ENCODE results near the gene ZNF780B. TPM values are rescaled to one million over a fixed set of nuclear protein-coding genes. Genes with fewer than 3 reads are reported as not detected.

ZNF780B gene
- polyA plus RNA-seq (2013, experiment 1 of 4): 13.8 TPM
- polyA plus RNA-seq (2013, experiment 2 of 4): 15.2 TPM
- 10.6 TPM for polyA plus RNA-seq (2013, experiment 3 of 4)
- polyA plus RNA-seq (2013, experiment 4 of 4): 9.8 TPM

- no peaks in the 10 kb centered on the region for H3K4me1 ChIP-seq (ENCODE audit: control insufficient read depth, insufficient read depth, low read length)
- 0 to 2% methylated on average over 38 to 41 of the region's 41 CpGs for WGBS, 2 experiments
- H3K36me3 ChIP-seq (ENCODE audit: control insufficient read depth, insufficient read depth, low read length): no peaks in the 10 kb centered on the region
- H3K9me3 ChIP-seq (ENCODE audit: control insufficient read depth, low read length): no peaks in the 10 kb centered on the region
- no peak within 1 kb of the TSS for H3K27ac ChIP-seq (ENCODE audit: insufficient read depth, low read depth, low read length, poor library complexity, severe bottlenecking)
- H3K27me3 ChIP-seq (ENCODE audit: control insufficient read depth, insufficient read depth, low read length, poor library complexity, severe bottlenecking): no peaks in the 10 kb centered on the region
- H3K4me3 ChIP-seq (ENCODE audit: insufficient read depth, low read depth, low read length): peak within 1 kb of the TSS; percentile 86
Measured at GRCh38 chr19:40055832-40056504, at the start of gene ZNF780B. Gene ZNF780B (minus strand): TSS chr19:40056231. CDS start chr19:40050332, 5,899 bp downstream.

GRCh38 chr19:40104754-40105153, 48.7 kb upstream of the ZNF780B start:
- 36% methylated on average over 1 of the region's 1 CpG; no CpG with 5 or more reads in 1 of the 2 experiments for WGBS, 2 experiments

GRCh38 chr19:40103600-40103999, 47.6 kb upstream of the ZNF780B start:
- 91 to 92% methylated on average over 4 of the region's 4 CpGs for WGBS, 2 experiments
- H3K27me3 ChIP-seq (ENCODE audit: control insufficient read depth, insufficient read depth, low read length, poor library complexity, severe bottlenecking): no peaks in the 10 kb centered on the region
- H3K4me1 ChIP-seq (ENCODE audit: control insufficient read depth, insufficient read depth, low read length): no peaks in the 10 kb centered on the region
- no peaks in the 10 kb centered on the region for H3K9me3 ChIP-seq (ENCODE audit: control insufficient read depth, low read length)
- H3K36me3 ChIP-seq (ENCODE audit: control insufficient read depth, insufficient read depth, low read length): no peaks in the 10 kb centered on the region
- no peak overlapping the region for H3K27ac ChIP-seq (ENCODE audit: insufficient read depth, low read depth, low read length, poor library complexity, severe bottlenecking)
- no peak overlapping the region for H3K4me3 ChIP-seq (ENCODE audit: insufficient read depth, low read depth, low read length)

More at GRCh38 chr19:40104754-40105153, 48.7 kb upstream of the ZNF780B start:
- Histone ChIP-seq H3K36me3 (ENCODE audit: control insufficient read depth, insufficient read depth, low read length) (no peaks in the 10 kb centered on the region), H3K27ac (ENCODE audit: insufficient read depth, low read depth, low read length, poor library complexity, severe bottlenecking) (no peak overlapping the region), H3K9me3 (ENCODE audit: control insufficient read depth, low read length) (no peaks in the 10 kb centered on the region), H3K4me1 (ENCODE audit: control insufficient read depth, insufficient read depth, low read length) (no peaks in the 10 kb centered on the region), H3K4me3 (ENCODE audit: insufficient read depth, low read depth, low read length) (no peak overlapping the region), H3K27me3 (ENCODE audit: control insufficient read depth, insufficient read depth, low read length, poor library complexity, severe bottlenecking) (no peaks in the 10 kb centered on the region)

- WGBS, 2 experiments: 71 to 80% methylated on average over 1 of the region's 1 CpG
- Histone ChIP-seq H3K9me3 (ENCODE audit: control insufficient read depth, low read length) (no peaks in the 10 kb centered on the region), H3K36me3 (ENCODE audit: control insufficient read depth, insufficient read depth, low read length) (no peaks in the 10 kb centered on the region), H3K4me3 (ENCODE audit: insufficient read depth, low read depth, low read length) (no peak overlapping the region), H3K27ac (ENCODE audit: insufficient read depth, low read depth, low read length, poor library complexity, severe bottlenecking) (no peak overlapping the region), H3K4me1 (ENCODE audit: control insufficient read depth, insufficient read depth, low read length) (no peaks in the 10 kb centered on the region), H3K27me3 (ENCODE audit: control insufficient read depth, insufficient read depth, low read length, poor library complexity, severe bottlenecking) (no peaks in the 10 kb centered on the region)
Measured at GRCh38 chr19:40101813-40102212, 45.8 kb upstream of the ZNF780B start.

- no peak overlapping the region for H3K27ac ChIP-seq (ENCODE audit: insufficient read depth, low read depth, low read length, poor library complexity, severe bottlenecking)
- H3K36me3 ChIP-seq (ENCODE audit: control insufficient read depth, insufficient read depth, low read length): no peaks in the 10 kb centered on the region
- H3K9me3 ChIP-seq (ENCODE audit: control insufficient read depth, low read length): no peaks in the 10 kb centered on the region
- 92 to 96% methylated on average over 1 of the region's 1 CpG for WGBS, 2 experiments
- no peak overlapping the region for H3K4me3 ChIP-seq (ENCODE audit: insufficient read depth, low read depth, low read length)
- no peaks in the 10 kb centered on the region for H3K27me3 ChIP-seq (ENCODE audit: control insufficient read depth, insufficient read depth, low read length, poor library complexity, severe bottlenecking)
- peaks cover 6% of the 10 kb centered on the region for H3K4me1 ChIP-seq (ENCODE audit: control insufficient read depth, insufficient read depth, low read length)
Measured at GRCh38 chr19:40093416-40093815, 37.4 kb upstream of the ZNF780B start.

GRCh38 chr19:40091205-40092129, 35.4 kb upstream of the ZNF780B start:
- peaks cover 6% of the 10 kb centered on the region for H3K4me1 ChIP-seq (ENCODE audit: control insufficient read depth, insufficient read depth, low read length)
- H3K4me3 ChIP-seq (ENCODE audit: insufficient read depth, low read depth, low read length): peak overlapping the region; percentile 78
- no peak overlapping the region for H3K27ac ChIP-seq (ENCODE audit: insufficient read depth, low read depth, low read length, poor library complexity, severe bottlenecking)
- WGBS, 2 experiments: 71 to 76% methylated on average over 6 to 10 of the region's 10 CpGs
- no peaks in the 10 kb centered on the region for H3K36me3 ChIP-seq (ENCODE audit: control insufficient read depth, insufficient read depth, low read length)
- H3K9me3 ChIP-seq (ENCODE audit: control insufficient read depth, low read length): no peaks in the 10 kb centered on the region
- H3K27me3 ChIP-seq (ENCODE audit: control insufficient read depth, insufficient read depth, low read length, poor library complexity, severe bottlenecking): no peaks in the 10 kb centered on the region

GRCh38 chr19:40090241-40091204, 34.5 kb upstream of the ZNF780B start, which contains the start of gene ZNF780A:
Gene ZNF780A (minus strand): TSS chr19:40090943. CDS start chr19:40084753, 6,190 bp downstream.
- Histone ChIP-seq H3K36me3 (ENCODE audit: control insufficient read depth, insufficient read depth, low read length) (no peaks in the 10 kb centered on the region), H3K4me3 (ENCODE audit: insufficient read depth, low read depth, low read length) (peak within 1 kb of the TSS; percentile 78), H3K27me3 (ENCODE audit: control insufficient read depth, insufficient read depth, low read length, poor library complexity, severe bottlenecking) (no peaks in the 10 kb centered on the region), H3K9me3 (ENCODE audit: control insufficient read depth, low read length) (no peaks in the 10 kb centered on the region), H3K27ac (ENCODE audit: insufficient read depth, low read depth, low read length, poor library complexity, severe bottlenecking) (peak within 1 kb of the TSS; percentile 75), H3K4me1 (ENCODE audit: control insufficient read depth, insufficient read depth, low read length) (peaks cover 6% of the 10 kb centered on the region)
- whole genome bisulfite sequencing, 2 experiments: 0 to 1% methylated on average over 47 of the region's 47 CpGs

GRCh38 chr19:40089462-40089861, 33.4 kb upstream of the ZNF780B start:
- H3K9me3 ChIP-seq (ENCODE audit: control insufficient read depth, low read length): no peaks in the 10 kb centered on the region
- H3K36me3 ChIP-seq (ENCODE audit: control insufficient read depth, insufficient read depth, low read length): no peaks in the 10 kb centered on the region
- no peaks in the 10 kb centered on the region for H3K27me3 ChIP-seq (ENCODE audit: control insufficient read depth, insufficient read depth, low read length, poor library complexity, severe bottlenecking)
- no peak overlapping the region for H3K27ac ChIP-seq (ENCODE audit: insufficient read depth, low read depth, low read length, poor library complexity, severe bottlenecking)
- H3K4me1 ChIP-seq (ENCODE audit: control insufficient read depth, insufficient read depth, low read length): peaks cover 6% of the 10 kb centered on the region
- peak overlapping the region; percentile 78 for H3K4me3 ChIP-seq (ENCODE audit: insufficient read depth, low read depth, low read length)
- 84 to 91% methylated on average over 4 of the region's 4 CpGs for WGBS, 2 experiments

- Histone ChIP-seq H3K4me1 (ENCODE audit: control insufficient read depth, insufficient read depth, low read length) (peaks cover 6% of the 10 kb centered on the region), H3K27me3 (ENCODE audit: control insufficient read depth, insufficient read depth, low read length, poor library complexity, severe bottlenecking) (no peaks in the 10 kb centered on the region), H3K9me3 (ENCODE audit: control insufficient read depth, low read length) (no peaks in the 10 kb centered on the region), H3K27ac (ENCODE audit: insufficient read depth, low read depth, low read length, poor library complexity, severe bottlenecking) (no peak overlapping the region), H3K36me3 (ENCODE audit: control insufficient read depth, insufficient read depth, low read length) (no peaks in the 10 kb centered on the region), H3K4me3 (ENCODE audit: insufficient read depth, low read depth, low read length) (no peak overlapping the region)
- WGBS, 2 experiments: 89 to 91% methylated on average over 3 to 5 of the region's 5 CpGs
Measured at GRCh38 chr19:40088299-40089047, 32.4 kb upstream of the ZNF780B start.

Data from ectodermal cell (in vitro differentiated cells).